ENCODE data around the gene SMG6. TPM values are rescaled to one million over a fixed set of nuclear protein-coding genes. Genes with fewer than 3 reads are reported as not detected.
"Not testable (repeated sequence)": the region's sequence is repeated elsewhere in the genome, so short reads cannot be mapped to it uniquely, and the experiment has no call there.

Gene SMG6
- total RNA-seq, 4 donors from 2014 or later, result 17.9 to 24.0 (median 20.1) TPM

- intact Hi-C loops (cut with DNase I), result no loop called here
- H3K9me3 ChIP-seq, result no peaks in the 10 kb centered on the region
- no peaks in the 10 kb centered on the region for H3K27me3 ChIP-seq
- peaks cover 0 to 68% (median 5%) of the 10 kb centered on the region in 3 donors for H3K36me3 ChIP-seq
- DNase-seq, result no peak
- TF ChIP-seq CTCF (IDR thresholded peaks at IDR 0.05) (no peak), POLR2A (IDR thresholded peaks at IDR 0.05) (no peak)
- H3K4me3 ChIP-seq, result no peak overlapping the region
- no peak overlapping the region for H3K27ac ChIP-seq
- 67 to 97% methylated on average over 2 to 5 of the region's 10 CpGs for WGBS, 2 donors
- peaks cover 0 to 32% (median 0%) of the 10 kb centered on the region in 3 donors for H3K4me1 ChIP-seq
These were observed 153.7 kb downstream of the SMG6 start for GRCh38 chr17:2149934-2150333.

DNA sequence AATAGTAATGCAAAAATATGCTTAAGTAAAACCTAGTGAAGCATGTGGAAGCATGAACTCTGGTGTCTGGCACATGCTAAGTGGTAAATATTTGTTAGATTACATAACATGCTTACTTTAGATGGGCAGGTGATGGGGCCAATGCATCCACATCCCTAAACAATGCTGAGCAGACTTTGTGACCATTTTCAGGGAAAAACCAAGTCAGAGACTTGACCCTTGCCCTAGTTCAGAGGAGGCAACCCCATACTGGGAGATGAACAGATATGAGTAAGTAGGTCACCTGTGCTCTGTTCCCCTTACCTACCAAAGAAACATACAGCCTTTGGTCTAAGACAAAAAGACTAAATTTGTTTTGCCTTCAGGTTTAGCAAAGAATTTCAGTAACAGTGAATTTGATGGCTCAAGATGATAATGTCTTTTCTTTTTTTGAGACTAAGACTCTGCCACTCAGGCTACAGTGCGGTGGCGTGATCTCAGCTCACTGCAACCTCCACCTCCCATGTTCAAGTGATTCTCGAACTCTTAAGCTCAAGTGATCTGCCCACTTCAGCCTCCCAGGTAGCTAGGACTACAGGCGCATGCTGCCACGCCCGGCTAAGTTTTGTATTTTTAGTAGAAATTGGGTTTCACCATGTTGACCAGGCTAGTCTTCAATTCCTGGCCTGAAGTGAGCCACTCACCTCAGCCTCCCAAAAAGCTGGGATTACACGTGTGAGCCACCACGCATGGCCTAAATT is 157.3 kb downstream of the SMG6 start:
- H3K27me3 ChIP-seq, result no peaks in the 10 kb centered on the region
- H3K9me3 ChIP-seq, result no peaks in the 10 kb centered on the region
- 91 to 96% methylated on average over 8 of the region's 8 CpGs for WGBS, 2 donors
- no peak overlapping the region for H3K4me3 ChIP-seq
- intact Hi-C loops (cut with DNase I), result no loop called here
- peaks cover 0 to 39% (median 5%) of the 10 kb centered on the region in 3 donors for H3K36me3 ChIP-seq
- TF ChIP-seq POLR2A (IDR thresholded peaks at IDR 0.05) (no peak), CTCF (IDR thresholded peaks at IDR 0.05) (no peak)
- no peak for DNase-seq
- H3K4me1 ChIP-seq, result peaks cover 0 to 39% (median 2%) of the 10 kb centered on the region in 3 donors
- no peak overlapping the region for H3K27ac ChIP-seq

GRCh38 chr17:2144701-2145100 is 158.9 kb downstream of the SMG6 start:
- Histone ChIP-seq H3K9me3 (no peaks in the 10 kb centered on the region), H3K4me1 (peaks cover 5 to 38% (median 8%) of the 10 kb centered on the region in 3 donors), H3K4me3 (no peak overlapping the region), H3K27me3 (no peaks in the 10 kb centered on the region), H3K27ac (peak overlapping the region in 3 of 4 donors; percentile 17 to 63 (median 62)), H3K36me3 (peaks cover 0 to 26% (median 0%) of the 10 kb centered on the region in 3 donors)
- intact Hi-C loops (cut with DNase I), result no loop called here
- DNase-seq, result no peak
- 56 to 71% methylated on average over 7 of the region's 7 CpGs for WGBS, 2 donors
- no peak for TF ChIP-seq POLR2A (IDR thresholded peaks at IDR 0.05)
- no peak for TF ChIP-seq CTCF (IDR thresholded peaks at IDR 0.05)

GRCh38 chr17:2143332-2143731 is 160.3 kb downstream of the SMG6 start:
- Histone ChIP-seq H3K9me3 (no peaks in the 10 kb centered on the region), H3K27me3 (no peaks in the 10 kb centered on the region), H3K4me3 (no peak overlapping the region), H3K36me3 (peaks cover 0 to 13% (median 0%) of the 10 kb centered on the region in 3 donors), H3K27ac (no peak overlapping the region), H3K4me1 (peaks cover 17 to 50% (median 19%) of the 10 kb centered on the region in 3 donors)
- no peak for TF ChIP-seq POLR2A (IDR thresholded peaks at IDR 0.05)
- TF ChIP-seq CTCF (IDR thresholded peaks at IDR 0.05), result no peak
- no peak for DNase-seq
- intact Hi-C loops (cut with DNase I), result no loop called here
- 88 to 96% methylated on average over 3 of the region's 3 CpGs for WGBS, 2 donors

- 91 to 98% methylated on average over 7 to 8 of the region's 8 CpGs for WGBS, 2 donors
- H3K36me3 ChIP-seq; H3K9me3 ChIP-seq; intact Hi-C loops (cut with DNase I); DNase-seq; H3K27me3 ChIP-seq; H3K4me3 ChIP-seq; H3K27ac ChIP-seq: not testable (repeated sequence)
- peaks cover 23 to 57% (median 25%) of the 10 kb centered on the region in 3 donors for H3K4me1 ChIP-seq
These were observed 160.9 kb downstream of the SMG6 start for GRCh38 chr17:2142682-2143081.

Measured in esophagus squamous epithelium (tissue), 5 donors.